IMR-90 (cell line): ENCODE results near the gene UBE2E2. TPM values are rescaled to one million over a fixed set of nuclear protein-coding genes. Genes with fewer than 3 reads are reported as not detected.

Experiments used
- ATAC-seq: fragments of 200-7000 bp; cut with Tn5 transposase; 2 replicates; pipeline ENCODE4 v1.9.1; 2020; ENCODE audit warnings: low read depth, mild to moderate bottlenecking, moderate library complexity
- BruUV-seq: library from RNA; stranded (reverse); fragments of 400-500 nt; replicated peaks from 2 replicates; lab custom pipeline; 2021; lab: Mats Ljungman, UMichigan
- CTCF ChIA-PET: fragments of 300-600 bp; formaldehyde crosslinking; extraction: SDS; loops from one replicate; lab custom pipeline; 2021; ENCODE audit warnings: antibody characterized with exemption; lab: Yijun Ruan, JAX
- POLR2A ChIA-PET: fragments of 300-600 bp; sonication (Branson Sonifier 250); formaldehyde crosslinking; loops from one replicate; lab custom pipeline; 2022; ENCODE audit warnings: antibody characterized with exemption; ENCODE audit not compliant: unreplicated experiment; lab: Charles Lee
- DNase-seq: peaks from one replicate; pipeline ENCODE4 v3.0.0; 2013
- H2AFZ ChIP-seq: replicated peaks from 2 replicates; pipeline ENCODE3; 2013; ENCODE audit warnings: low read length, mild to moderate bottlenecking; ENCODE audit not compliant: poor library complexity
- H2AK5ac ChIP-seq: 2 replicates; pipeline ENCODE4 v1.6.1; 2013; ENCODE audit warnings: low read depth, low read length, inconsistent platforms
- H2AK9ac ChIP-seq: replicated peaks from 2 replicates; pipeline ENCODE3; 2013; ENCODE audit warnings: mild to moderate bottlenecking, low read depth, low read length, moderate library complexity; ENCODE audit not compliant: poor library complexity
- H2BK120ac ChIP-seq: 2 replicates; pipeline ENCODE4 v1.6.1; 2013; ENCODE audit warnings: low read depth, low read length, inconsistent platforms
- H2BK15ac ChIP-seq: 3 replicates; pipeline ENCODE4 v1.6.1; 2013; ENCODE audit warnings: low read depth, low read length, inconsistent platforms
- H2BK20ac ChIP-seq: 2 replicates; pipeline ENCODE4 v1.6.1; 2013; ENCODE audit warnings: low read depth, mild to moderate bottlenecking, inconsistent platforms, low read length, moderate library complexity
- H2BK5ac ChIP-seq: 2 replicates; pipeline ENCODE4 v1.6.1; 2013; ENCODE audit warnings: mild to moderate bottlenecking, low read depth, low read length, inconsistent platforms; ENCODE audit not compliant: poor library complexity, severe bottlenecking
- H3K14ac ChIP-seq: replicated peaks from 2 replicates; pipeline ENCODE4 v1.6.1; 2013; ENCODE audit warnings: low read depth, low read length, inconsistent platforms
- H3K18ac ChIP-seq: 2 replicates; pipeline ENCODE4 v1.6.1; 2013; ENCODE audit warnings: low read depth, low read length, control low read depth
- H3K23ac ChIP-seq: 2 replicates; pipeline ENCODE4 v1.6.1; 2013; ENCODE audit warnings: low read depth, low read length, inconsistent platforms
- H3K27ac ChIP-seq: 2 replicates; pipeline ENCODE4 v1.5.1; 2013; ENCODE audit warnings: mild to moderate bottlenecking, control low read depth, low read length; ENCODE audit not compliant: insufficient read depth
- H3K27me3 ChIP-seq: 2 replicates; pipeline ENCODE4 v1.6.1; 2013; ENCODE audit warnings: low read length; ENCODE audit not compliant: control insufficient read depth, insufficient read depth
- H3K36me3 ChIP-seq: 2 replicates; pipeline ENCODE4 v1.6.1; 2013; ENCODE audit warnings: low read length, mixed read lengths; ENCODE audit not compliant: control insufficient read depth, insufficient read depth
- H3K4ac ChIP-seq: 2 replicates; pipeline ENCODE4 v1.6.1; 2013; ENCODE audit warnings: low read depth, low read length, inconsistent platforms
- H3K4me1 ChIP-seq: 2 replicates; pipeline ENCODE4 v1.6.1; 2013; ENCODE audit warnings: low read length, mixed read lengths; ENCODE audit not compliant: control insufficient read depth, insufficient read depth
- H3K4me2 ChIP-seq: 2 replicates; pipeline ENCODE4 v1.6.1; 2013; ENCODE audit warnings: low read depth, mild to moderate bottlenecking, control low read depth, low read length, moderate library complexity
- H3K4me3 ChIP-seq: 2 replicates; pipeline ENCODE4 v1.5.1; 2013; ENCODE audit warnings: low read depth, mild to moderate bottlenecking, control low read depth, low read length, moderate library complexity; ENCODE audit not compliant: insufficient read depth
- H3K56ac ChIP-seq: 2 replicates; pipeline ENCODE4 v1.6.1; 2013; ENCODE audit warnings: low read length, inconsistent platforms; ENCODE audit not compliant: insufficient read depth; ENCODE audit errors: extremely low read depth
- H3K79me1 ChIP-seq, 2 experiments: 2 replicates each; pipeline ENCODE4 v1.6.1; 2013; ENCODE audit warnings: low read length in 2 of 2, inconsistent platforms in 1 of 2, low read depth in 1 of 2
- H3K9ac ChIP-seq: 2 replicates; pipeline ENCODE4 v1.6.1; 2013; ENCODE audit warnings: low read depth, low read length, control low read depth
- H3K9me1 ChIP-seq: 2 replicates; pipeline ENCODE4 v1.6.1; 2013; ENCODE audit warnings: low read length, inconsistent platforms; ENCODE audit not compliant: insufficient read depth
- H3K9me3 ChIP-seq: 2 replicates; pipeline ENCODE4 v1.6.1; 2013; ENCODE audit warnings: low read length; ENCODE audit not compliant: control insufficient read depth, insufficient read depth
- H4K20me1 ChIP-seq: 2 replicates; pipeline ENCODE4 v1.6.1; 2013; ENCODE audit warnings: low read length, inconsistent platforms; ENCODE audit not compliant: insufficient read depth
- H4K5ac ChIP-seq: 2 replicates; pipeline ENCODE4 v1.6.1; 2013; ENCODE audit warnings: mild to moderate bottlenecking, low read depth, low read length, control low read depth
- H4K8ac ChIP-seq, 2 experiments: 2 replicates each; pipeline ENCODE4 v1.6.1; 2013; ENCODE audit warnings: low read depth in 2 of 2, low read length in 2 of 2, control low read depth in 1 of 2, inconsistent platforms in 1 of 2
- H4K91ac ChIP-seq: 2 replicates; pipeline ENCODE4 v1.6.1; 2013; ENCODE audit warnings: low read depth, low read length, inconsistent platforms; ENCODE audit not compliant: insufficient read depth
- BHLHE40 ChIP-seq: fragments of 150-350 bp; IDR thresholded peaks from 2 replicates; pipeline ENCODE4 v1.6.1; 2016; ENCODE audit warnings: mild to moderate bottlenecking, low read depth, low read length
- CEBPB ChIP-seq: IDR thresholded peaks from 2 replicates; pipeline ENCODE4 v1.6.1; 2012; ENCODE audit warnings: low read depth, low read length, improper control_type of control experiment
- CHD1 ChIP-seq: IDR thresholded peaks from 2 replicates; pipeline ENCODE4 v1.6.1; 2012; ENCODE audit warnings: low read depth, low read length, improper control_type of control experiment
- FOS ChIP-seq: fragments of 150-350 bp; IDR thresholded peaks from 2 replicates; pipeline ENCODE4 v1.6.1; 2016; ENCODE audit warnings: low read depth, low read length
- MAFK ChIP-seq: IDR thresholded peaks from 2 replicates; pipeline ENCODE4 v1.6.1; 2012; ENCODE audit warnings: low read depth, low read length, improper control_type of control experiment
- MAZ ChIP-seq: IDR thresholded peaks from 2 replicates; pipeline ENCODE4 v1.6.1; 2012; ENCODE audit warnings: low read depth, mild to moderate bottlenecking, low read length, improper control_type of control experiment, moderate library complexity, borderline replicate concordance
- MXI1 ChIP-seq: IDR thresholded peaks from 2 replicates; pipeline ENCODE4 v1.6.1; 2012; ENCODE audit warnings: low read depth, mild to moderate bottlenecking, low read length, moderate library complexity, borderline replicate concordance
- NFE2L2 ChIP-seq: fragments of 150-350 bp; IDR thresholded peaks from 2 replicates; pipeline ENCODE4 v1.6.1; 2016; ENCODE audit warnings: low read depth, mild to moderate bottlenecking, low read length
- POLR2A ChIP-seq: IDR thresholded peaks from 2 replicates; pipeline ENCODE4 v1.6.1; 2012; ENCODE audit warnings: mild to moderate bottlenecking, low read depth, low read length
- RAD21 ChIP-seq: IDR thresholded peaks from 2 replicates; pipeline ENCODE4 v1.6.1; 2012; ENCODE audit warnings: low read length, improper control_type of control experiment
- RCOR1 ChIP-seq: IDR thresholded peaks from 2 replicates; pipeline ENCODE4 v1.6.1; 2012; ENCODE audit warnings: mild to moderate bottlenecking, low read length, improper control_type of control experiment; ENCODE audit not compliant: insufficient replicate concordance
- RFX5 ChIP-seq: IDR thresholded peaks from 2 replicates; pipeline ENCODE4 v1.8.0; 2012; ENCODE audit warnings: low read depth, mild to moderate bottlenecking, low read length, moderate library complexity
- SMC3 ChIP-seq: fragments of 150-350 bp; IDR thresholded peaks from 2 replicates; pipeline ENCODE4 v1.6.1; 2016; ENCODE audit warnings: low read depth, mild to moderate bottlenecking, antibody characterized with exemption, low read length, moderate library complexity
- USF2 ChIP-seq: fragments of 150-350 bp; IDR thresholded peaks from 2 replicates; pipeline ENCODE4 v1.6.1; 2017; ENCODE audit warnings: mild to moderate bottlenecking, antibody characterized with exemption, low read length, low read depth
- WGBS, 2 experiments: methylation state at CpG; one replicate each; pipeline versions ENCODE4 v1.1.5 to v1.1.7; 2013; ENCODE audit warnings: missing lambda C conversion rate in 2 of 2; ENCODE audit not compliant: insufficient read length in 1 of 2; ENCODE audit errors: extremely low coverage in 2 of 2; 5-methylcytosine and 5-hydroxymethylcytosine counted together
- dilution Hi-C: fragments of 300-500 bp; cut with HindIII; formaldehyde crosslinking; loops from one replicate; pipeline ENCODE4 v1.14.3; 2018; ENCODE audit warnings: low sequenced_read_pairs; ENCODE audit not compliant: unreplicated experiment
- in situ Hi-C: fragments of 300-500 bp; cut with MboI; formaldehyde crosslinking; loops from 3 replicates; pipeline ENCODE4 v1.14.3; 2019; ENCODE audit warnings: low sequenced_read_pairs, inconsistent platforms, mixed read lengths
- intact Hi-C: fragments of 100-400 bp; cut with micrococcal nuclease; formaldehyde crosslinking; loops from 2 replicates; pipeline ENCODE4 v1.10.0; 2022
- polyA plus RNA-seq, 3 experiments: library from polyadenylated mRNA; depleted of rRNA; stranded (reverse); fragments of >200 nt; gene quantifications; 2 replicates each; pipeline ENCODE4 v1.2.3, GENCODE V29; 2012; ENCODE audit warnings: low replicate concordance in 1 of 3
- total RNA-seq: library from RNA; depleted of rRNA; stranded (reverse); fragments of >200 nt; gene quantifications from 2 replicates; pipeline ENCODE4 v1.2.3, GENCODE V29; 2012
- TF ChIP-seq, protein P1 (sequence below): fragments of 150-350 bp; IDR thresholded peaks from 2 replicates; pipeline ENCODE4 v1.6.1; 2016; ENCODE audit warnings: low read depth, mild to moderate bottlenecking, low read length, moderate library complexity, borderline replicate concordance

UBE2E2 gene
- total and polyA plus RNA-seq, 2 of the 4 experiments (the other 2 are of a cell fraction) = 18.6 to 32.7 TPM

DNA sequence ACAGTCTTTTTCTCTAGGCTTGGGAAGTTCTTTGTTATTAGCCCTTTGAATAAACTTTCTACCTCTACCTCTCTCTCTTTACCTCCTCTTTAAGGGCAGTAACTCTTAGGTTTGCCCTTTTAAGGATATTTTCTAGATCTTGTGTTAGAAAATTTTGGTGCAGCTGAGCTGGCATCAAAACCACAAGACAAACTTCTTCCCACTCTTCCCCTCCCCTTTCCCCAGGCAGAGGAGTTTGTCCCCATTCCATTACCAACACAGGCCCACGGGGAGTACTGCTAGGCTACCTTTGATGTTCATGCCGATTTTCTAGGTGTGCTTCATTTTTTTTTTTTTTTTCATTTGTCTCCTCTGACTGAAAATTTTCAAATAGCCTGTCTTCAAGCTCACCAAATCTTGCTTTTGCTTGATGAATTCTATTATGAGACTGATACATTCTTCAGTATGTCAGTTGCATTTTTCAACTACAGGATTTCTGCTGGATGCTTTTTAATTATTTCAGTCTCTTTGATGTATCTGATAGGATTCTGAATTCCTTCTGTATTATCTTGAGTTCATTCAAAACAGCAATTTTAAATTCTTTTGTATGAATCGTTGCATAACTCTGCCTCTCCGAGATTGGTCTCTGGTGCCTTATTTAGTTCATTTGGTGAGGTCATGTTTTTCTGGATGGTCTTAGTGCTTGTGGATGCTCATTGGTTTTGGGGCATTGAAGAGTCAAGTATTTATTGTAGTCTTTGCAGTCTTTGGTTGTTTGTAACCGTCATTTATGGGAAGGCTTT, 112.0 kb downstream of the UBE2E2 start (continued):
- TF ChIP-seq MAFK = no peak

DNA sequence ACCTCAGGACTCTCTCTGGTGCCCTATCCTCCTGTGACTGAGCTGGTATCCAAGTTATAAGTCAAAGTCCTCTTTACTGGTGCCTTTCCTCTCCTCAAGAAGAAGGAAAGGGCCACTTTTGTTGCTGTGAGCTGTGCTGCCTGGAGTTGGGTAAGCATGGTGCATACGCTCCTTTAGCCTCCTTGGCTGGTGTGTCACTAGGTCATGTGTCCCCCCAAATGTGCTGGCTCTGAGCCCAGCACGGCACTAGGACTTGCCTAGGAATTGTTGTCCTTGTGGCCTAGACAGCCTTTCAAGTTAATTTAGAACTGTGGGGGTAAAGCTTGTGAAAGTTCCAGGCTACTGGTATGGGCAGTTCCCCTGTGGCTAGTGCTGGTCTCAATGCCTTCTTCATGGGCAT, 113.8 kb downstream of the UBE2E2 start:
- Histone ChIP-seq H3K9me1 (no peaks in the 10 kb centered on the region), H3K9me3 (no peaks in the 10 kb centered on the region; the same call in 1 of the 2 replicates), H4K91ac (no peak overlapping the region), H3K4me3 (no peak overlapping the region), H2AK9ac (no peak overlapping the region), H3K4me2 (no peak overlapping the region), H3K9ac (no peak overlapping the region), H3K27ac (no peak overlapping the region), H2AK5ac (no peak overlapping the region), H3K4ac (no peak overlapping the region), H2BK15ac (no peak overlapping the region), H3K79me1 (peaks cover 9 to 17% of the 10 kb centered on the region in 2 experiments; a peak in 2 of 4 replicates), H2BK20ac (no peak overlapping the region), H4K5ac (no peak overlapping the region), H4K20me1 (0 out of 2 replicates have a peak, but pooled peaks cover 8% of the 10 kb centered on the region), H3K14ac (no peak overlapping the region), H3K23ac (no peak overlapping the region), H3K27me3 (no peaks in the 10 kb centered on the region; the same call in 1 of the 2 replicates), H2BK5ac (no peak overlapping the region), H4K8ac (no peak overlapping the region), H2BK120ac (no peak overlapping the region), H3K4me1 (peaks cover 1% of the 10 kb centered on the region; the same call in 1 of the 2 replicates), H2AFZ (no peak overlapping the region), H3K36me3 (no peaks in the 10 kb centered on the region), H3K56ac (no peak overlapping the region), H3K18ac (no peak overlapping the region)
- no TSS peak for BruUV-seq
- in situ Hi-C loops = no loop called here
- WGBS, 2 experiments = no CpG with 5 or more reads among the region's 2 CpGs
- dilution Hi-C loops = no loop called here
- ATAC-seq = no peak
- CTCF ChIA-PET = no interaction called here
- DNase-seq = no peak
- intact Hi-C loops = no loop called here
- POLR2A ChIA-PET = no interaction called here
- no peak for TF ChIP-seq MAZ
- no peak for TF ChIP-seq SMC3
- no peak for TF ChIP-seq RAD21
- TF ChIP-seq MXI1 = no peak
- TF ChIP-seq USF2 = no peak
- TF ChIP-seq MAFK = no peak
- TF ChIP-seq BHLHE40 = no peak
- TF ChIP-seq CEBPB = no peak
- no peak for TF ChIP-seq RCOR1
- no peak for TF ChIP-seq NFE2L2
- TF ChIP-seq CHD1 = no peak
- TF ChIP-seq POLR2A = no peak
- TF ChIP-seq RFX5 = no peak
- TF ChIP-seq, protein P1, sequence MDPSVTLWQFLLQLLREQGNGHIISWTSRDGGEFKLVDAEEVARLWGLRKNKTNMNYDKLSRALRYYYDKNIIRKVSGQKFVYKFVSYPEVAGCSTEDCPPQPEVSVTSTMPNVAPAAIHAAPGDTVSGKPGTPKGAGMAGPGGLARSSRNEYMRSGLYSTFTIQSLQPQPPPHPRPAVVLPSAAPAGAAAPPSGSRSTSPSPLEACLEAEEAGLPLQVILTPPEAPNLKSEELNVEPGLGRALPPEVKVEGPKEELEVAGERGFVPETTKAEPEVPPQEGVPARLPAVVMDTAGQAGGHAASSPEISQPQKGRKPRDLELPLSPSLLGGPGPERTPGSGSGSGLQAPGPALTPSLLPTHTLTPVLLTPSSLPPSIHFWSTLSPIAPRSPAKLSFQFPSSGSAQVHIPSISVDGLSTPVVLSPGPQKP = no peak
- no peak for TF ChIP-seq FOS
